ENCODE measurements around the gene COQ8B. TPM values are rescaled to one million over a fixed set of nuclear protein-coding genes. Genes with fewer than 3 reads are reported as not detected.
A peak's percentile ranks its signal among the peaks of the same experiment; 100 is the strongest.

Gene COQ8B
- total RNA-seq, 1 experiment from 2014 or later, result 159 TPM

DNA sequence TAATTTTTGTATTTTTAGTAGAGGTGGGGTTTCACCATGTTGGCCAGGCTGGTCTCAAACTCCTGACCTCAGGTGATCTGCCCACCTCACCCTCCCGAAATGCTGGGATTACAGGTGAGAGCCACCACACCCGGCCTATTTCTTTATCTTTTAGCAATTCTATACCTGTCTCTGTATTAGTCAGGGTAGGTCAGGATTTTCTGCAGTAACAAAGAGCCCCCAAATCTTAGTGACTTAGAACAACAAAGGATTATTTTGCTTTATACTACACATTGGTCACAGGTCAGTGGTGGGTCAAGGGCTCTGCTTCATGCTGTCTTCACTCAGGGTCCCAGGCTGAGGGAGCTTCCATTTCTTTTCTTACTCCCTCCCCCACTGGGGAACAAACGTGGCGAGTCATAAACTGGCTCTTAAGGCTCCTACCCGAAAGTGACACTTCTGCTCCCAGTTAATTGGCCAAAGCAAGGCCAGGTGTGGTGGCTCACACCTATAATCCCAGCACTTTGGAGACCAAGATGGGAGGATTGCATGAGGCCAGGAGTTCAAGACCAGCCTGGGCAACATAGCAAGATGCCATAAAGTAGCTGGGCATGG, 7.1 kb upstream of the COQ8B start:
- in situ Hi-C loops (cut with HindIII; ENCODE audit: low pct_unique_long_range_greater_than_20kb, low sequenced_read_pairs), result no loop called here
- DNase-seq (ENCODE audit: low read depth), result no peak

DNA sequence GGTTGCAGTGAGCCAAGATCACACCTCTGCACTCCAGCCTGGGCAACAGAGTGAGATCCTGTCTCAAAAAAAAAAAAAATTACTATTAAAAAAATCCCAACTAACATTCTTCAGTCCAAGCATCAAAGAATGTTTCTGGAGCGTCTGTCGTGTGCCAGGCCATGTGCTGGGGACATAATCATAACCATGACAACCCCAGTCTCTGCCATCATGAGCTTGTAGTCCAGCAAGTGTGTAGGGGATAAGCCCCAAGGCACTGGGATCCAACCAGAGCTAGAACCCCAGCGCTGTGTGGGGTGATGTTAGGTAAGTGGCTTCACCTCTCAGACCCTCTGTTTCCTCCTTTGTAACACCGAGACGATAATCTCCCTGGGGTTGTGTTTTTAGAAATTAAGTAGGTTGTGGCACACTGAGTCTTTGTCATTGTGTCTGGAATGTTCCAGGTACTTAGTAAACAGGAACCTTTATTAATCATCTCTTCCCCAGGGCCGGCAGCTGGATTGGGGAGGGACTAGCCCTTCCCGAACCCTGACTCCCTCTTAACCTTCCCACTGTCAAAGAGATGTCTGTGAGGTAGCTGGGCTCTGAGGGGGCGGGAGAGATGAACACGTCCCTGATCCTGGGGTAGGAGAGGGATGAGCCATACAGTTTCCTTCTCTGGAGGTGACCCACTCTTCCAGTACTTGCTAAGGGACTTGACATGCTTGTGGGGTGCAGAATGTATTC, 5.4 kb upstream of the COQ8B start:
- in situ Hi-C loops (cut with HindIII; ENCODE audit: low pct_unique_long_range_greater_than_20kb, low sequenced_read_pairs), result no loop called here
- no peak for DNase-seq (ENCODE audit: low read depth)

DNA sequence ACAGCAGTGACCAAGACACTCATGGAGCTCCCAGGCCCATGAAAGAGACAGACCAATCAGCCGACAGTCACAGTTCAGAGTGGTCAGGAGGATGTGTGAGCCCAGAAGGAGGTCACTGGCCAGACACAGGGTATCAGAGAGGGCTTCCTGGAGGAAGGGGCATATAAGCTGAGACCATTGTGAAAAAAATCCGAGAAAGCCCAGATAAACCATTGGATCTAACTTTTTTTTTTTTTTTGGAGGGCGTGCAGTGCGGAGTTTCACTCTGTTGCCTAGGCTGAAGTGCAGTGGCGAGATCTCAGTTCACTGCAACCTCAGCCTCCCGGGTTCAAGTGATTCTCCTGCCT, 4.4 kb upstream of the COQ8B start:
- in situ Hi-C loops (cut with HindIII; ENCODE audit: low pct_unique_long_range_greater_than_20kb, low sequenced_read_pairs), result no loop called here
- no peak for DNase-seq (ENCODE audit: low read depth)

DNA sequence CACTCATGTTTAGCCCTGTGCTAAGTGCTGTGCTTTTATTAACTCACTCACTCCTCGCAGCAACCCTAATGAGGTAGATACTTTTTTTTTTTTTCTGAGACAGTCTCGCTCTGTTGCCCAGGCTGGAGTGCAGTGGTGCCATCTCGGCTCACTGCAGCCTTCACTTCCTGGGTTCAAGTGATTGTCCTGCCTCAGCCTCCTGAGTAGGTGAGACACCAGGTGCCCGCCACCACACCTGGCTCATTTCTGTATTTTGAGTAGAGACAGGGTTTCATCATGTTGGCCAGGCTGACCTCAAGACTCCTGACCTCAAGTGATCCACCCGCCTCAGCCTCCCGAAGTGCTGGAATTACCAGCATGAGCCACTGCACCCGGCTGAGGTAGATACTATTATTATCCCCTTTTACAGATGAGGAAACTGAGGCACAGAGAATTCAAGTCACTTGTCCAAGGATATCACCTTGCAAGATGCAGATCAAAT, 2.8 kb upstream of the COQ8B start:
- DNase-seq (ENCODE audit: low read depth), result no peak
- in situ Hi-C loops (cut with HindIII; ENCODE audit: low pct_unique_long_range_greater_than_20kb, low sequenced_read_pairs), result no loop called here

DNA sequence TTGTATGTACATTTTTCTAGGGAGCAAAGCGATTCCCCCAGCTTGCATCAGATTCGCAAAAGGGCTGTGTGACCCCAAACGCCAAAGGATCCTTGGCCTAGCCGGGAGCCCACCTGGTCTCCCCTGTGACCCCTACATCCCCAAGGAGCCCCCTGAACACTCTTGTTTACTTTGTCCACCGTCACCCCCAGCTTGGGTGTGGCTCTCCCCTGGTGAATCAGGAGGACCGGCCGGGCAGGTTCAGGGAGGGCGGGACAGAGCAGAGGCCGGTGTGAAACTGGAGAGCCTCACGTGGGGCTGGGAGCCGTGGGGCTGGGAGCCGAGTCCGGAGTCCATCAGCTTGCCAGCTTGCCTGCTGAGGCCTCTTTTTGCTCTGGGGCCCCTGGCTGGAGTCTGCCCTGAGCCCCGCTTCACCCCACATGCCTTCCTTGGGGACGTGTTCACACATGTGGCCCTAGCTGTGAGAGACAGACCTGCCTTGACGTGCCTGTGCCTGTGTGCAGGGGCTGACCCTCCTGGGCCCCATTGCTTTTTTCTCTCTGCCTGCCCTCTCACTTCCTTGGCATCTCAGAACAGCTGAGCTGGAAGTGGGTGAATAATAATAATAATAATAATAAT, 2.2 kb upstream of the COQ8B start:
- DNase-seq (ENCODE audit: low read depth), result peak; percentile 73

DNA sequence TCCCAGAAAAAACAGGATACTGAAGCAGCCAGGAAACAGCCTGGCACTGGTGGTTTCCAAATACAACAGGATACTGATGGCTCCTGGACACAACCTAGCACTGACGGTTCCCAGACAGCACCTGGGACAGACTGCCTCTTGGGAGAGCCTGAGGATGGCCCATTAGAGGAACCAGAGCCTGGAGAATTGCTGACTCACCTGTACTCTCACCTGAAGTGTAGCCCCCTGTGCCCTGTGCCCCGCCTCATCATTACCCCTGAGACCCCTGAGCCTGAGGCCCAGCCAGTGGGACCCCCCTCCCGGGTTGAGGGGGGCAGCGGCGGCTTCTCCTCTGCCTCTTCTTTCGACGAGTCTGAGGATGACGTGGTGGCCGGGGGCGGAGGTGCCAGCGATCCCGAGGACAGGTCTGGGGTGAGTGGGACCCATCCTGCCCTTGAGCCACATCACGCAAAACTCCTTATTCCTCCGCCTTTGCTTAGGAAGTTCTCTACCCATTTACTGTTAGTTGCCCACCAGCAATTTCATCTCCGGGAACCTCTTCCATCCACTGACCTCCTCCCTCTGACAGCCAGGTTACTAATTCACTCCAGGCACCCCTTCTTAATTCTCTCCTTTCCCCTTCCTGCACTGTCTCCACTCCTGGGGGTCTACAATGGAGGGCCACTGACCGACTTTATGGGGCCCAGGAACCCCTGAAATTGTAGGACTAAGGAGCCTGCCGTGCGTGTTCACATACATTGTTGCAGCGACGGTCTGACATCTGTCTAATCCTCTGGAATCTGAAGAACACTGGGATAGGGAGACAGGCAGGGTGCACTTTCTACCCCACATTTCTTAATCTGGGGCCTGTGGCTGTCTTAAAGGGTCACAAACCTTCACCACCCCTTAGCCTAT, 1.4 kb upstream of the COQ8B start:
- in situ Hi-C loops (cut with HindIII; ENCODE audit: low pct_unique_long_range_greater_than_20kb, low sequenced_read_pairs), result no loop called here
- DNase-seq (ENCODE audit: low read depth), result peak; percentile 54

More for the DNA sequence above, 2.2 kb upstream of the COQ8B start:
- in situ Hi-C loops (cut with HindIII; ENCODE audit: low pct_unique_long_range_greater_than_20kb, low sequenced_read_pairs), result no loop called here

DNA sequence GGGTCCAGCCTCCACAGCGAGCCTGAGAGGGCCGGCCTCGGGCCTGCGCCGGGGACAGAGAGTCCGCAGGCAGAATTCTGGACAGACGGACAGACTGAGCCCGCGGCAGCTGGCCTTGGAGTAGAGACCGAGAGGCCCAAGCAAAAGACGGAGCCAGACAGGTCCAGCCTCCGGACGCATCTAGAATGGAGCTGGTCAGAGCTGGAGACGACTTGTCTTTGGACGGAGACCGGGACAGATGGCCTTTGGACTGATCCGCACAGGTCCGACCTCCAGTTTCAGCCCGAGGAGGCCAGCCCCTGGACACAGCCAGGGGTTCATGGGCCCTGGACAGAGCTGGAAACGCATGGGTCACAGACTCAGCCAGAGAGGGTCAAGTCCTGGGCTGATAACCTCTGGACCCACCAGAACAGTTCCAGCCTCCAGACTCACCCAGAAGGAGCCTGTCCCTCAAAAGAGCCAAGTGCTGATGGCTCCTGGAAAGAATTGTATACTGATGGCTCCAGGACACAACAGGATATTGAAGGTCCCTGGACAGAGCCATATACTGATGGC, 716 bp upstream of the COQ8B start:
- in situ Hi-C loops (cut with HindIII; ENCODE audit: low pct_unique_long_range_greater_than_20kb, low sequenced_read_pairs), result no loop called here
- peak; percentile 51 for DNase-seq (ENCODE audit: low read depth)

DNA sequence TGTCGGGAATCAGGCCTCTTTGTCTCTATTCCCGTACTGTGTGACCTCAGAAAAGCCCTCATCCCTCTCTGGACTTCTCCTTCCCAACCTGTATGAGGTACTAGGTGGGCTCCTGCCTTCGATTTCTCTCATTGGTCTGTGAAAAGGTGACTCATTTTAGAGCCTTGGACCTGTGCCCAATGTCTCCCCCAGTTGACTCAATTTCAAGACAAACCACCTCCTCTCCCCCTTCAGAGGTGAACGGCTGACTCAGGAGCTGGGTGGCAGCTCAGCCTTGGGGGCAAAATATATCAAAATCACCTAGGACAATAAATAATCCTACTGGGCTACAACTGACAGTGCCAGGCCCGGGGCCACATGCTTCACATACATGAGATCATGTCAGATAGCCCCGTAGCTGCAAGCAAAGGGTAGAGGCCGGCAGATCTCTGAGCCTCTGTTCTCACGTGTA, 630 bp downstream of the COQ8B start:
- DNase-seq (ENCODE audit: low read depth), result peak; percentile 98
- in situ Hi-C loops (cut with HindIII; ENCODE audit: low pct_unique_long_range_greater_than_20kb, low sequenced_read_pairs), result no loop called here

DNA sequence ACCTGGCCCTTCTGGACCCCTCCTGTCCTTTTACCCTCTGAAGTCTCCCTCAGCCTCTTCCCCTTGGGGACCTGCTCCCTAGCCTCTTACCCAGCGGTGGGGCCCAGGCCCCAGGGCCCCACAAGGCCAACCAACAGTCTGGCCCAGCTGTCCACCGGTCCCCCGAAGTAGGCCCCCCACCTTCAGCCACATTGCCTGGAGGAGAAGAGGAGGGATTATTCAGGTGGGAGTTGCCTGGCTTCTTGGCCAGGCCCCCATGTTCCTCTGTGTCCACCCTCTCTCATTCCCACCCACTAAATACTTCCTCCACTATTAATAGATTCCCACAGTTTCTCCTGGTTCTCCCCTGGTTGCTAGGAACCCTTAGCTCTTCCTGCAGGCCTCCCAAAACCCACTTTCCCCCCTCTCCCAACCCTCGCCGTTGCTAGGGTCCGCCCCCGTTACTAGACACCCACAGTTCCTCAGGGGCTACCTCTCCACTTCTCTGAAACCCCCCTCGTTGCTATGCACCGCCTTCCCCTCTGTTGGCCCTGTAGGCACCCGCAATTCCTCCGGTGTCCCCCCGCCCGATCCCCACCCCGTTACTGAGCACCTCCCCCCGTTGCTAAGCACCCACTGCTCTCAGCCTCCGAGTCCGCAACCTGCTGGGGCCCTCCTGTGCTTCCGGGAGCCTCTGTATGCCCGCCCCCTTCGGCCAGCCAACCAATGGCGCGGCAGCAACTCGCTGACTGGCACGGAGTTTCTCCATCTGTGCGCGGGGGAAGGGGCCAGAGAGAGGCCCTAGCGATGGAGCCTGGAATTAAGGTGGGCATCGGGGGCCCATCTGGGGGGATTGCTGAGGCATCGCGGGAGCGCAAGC, 2.0 kb downstream of the COQ8B start:
- DNase-seq (ENCODE audit: low read depth), result peak; percentile 95
- in situ Hi-C loops (cut with HindIII; ENCODE audit: low pct_unique_long_range_greater_than_20kb, low sequenced_read_pairs), result no loop called here

DNA sequence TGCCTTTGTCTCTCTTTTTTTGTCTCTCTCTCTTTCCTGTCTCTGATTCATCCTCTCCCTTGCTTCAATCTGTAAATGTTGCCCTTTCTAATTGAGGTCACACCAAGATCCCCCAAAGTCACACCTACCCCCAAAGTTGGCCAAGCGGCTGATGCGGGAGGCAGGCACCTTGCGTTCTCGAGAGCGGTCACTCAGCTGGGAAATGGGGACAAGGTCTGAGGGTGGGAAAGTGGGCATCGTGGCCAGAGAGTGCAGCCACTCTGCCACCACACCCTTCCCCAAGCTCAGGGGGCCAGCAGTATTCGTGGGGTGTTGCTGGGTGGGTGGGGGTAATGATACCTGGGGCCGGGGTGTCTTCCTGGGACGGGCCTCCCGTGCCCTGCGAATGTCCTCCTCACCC, 2.7 kb downstream of the COQ8B start:
- DNase-seq (ENCODE audit: low read depth), result no peak
- in situ Hi-C loops (cut with HindIII; ENCODE audit: low pct_unique_long_range_greater_than_20kb, low sequenced_read_pairs), result no loop called here

DNA sequence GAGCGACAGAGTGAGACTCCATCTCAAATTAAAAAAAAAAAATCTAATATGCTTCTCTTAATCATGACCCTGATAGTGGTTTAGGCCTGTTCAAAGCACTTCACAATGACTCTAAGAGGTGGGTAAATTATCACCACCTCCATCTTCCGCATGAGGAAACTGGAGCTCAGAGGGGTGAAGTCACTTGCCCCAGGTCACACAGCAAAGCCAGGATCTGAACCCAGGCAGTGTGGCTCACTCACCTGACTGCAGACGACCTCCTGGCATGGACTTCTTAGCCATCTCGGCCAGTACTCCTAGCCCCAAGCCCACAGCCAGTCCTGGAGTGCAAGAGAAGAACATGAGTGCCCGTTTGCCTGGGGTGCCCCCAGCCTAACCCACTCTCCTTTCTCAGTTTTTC, 6.9 kb downstream of the COQ8B start:
- in situ Hi-C loops (cut with HindIII; ENCODE audit: low pct_unique_long_range_greater_than_20kb, low sequenced_read_pairs), result no loop called here
- DNase-seq (ENCODE audit: low read depth), result no peak

DNA sequence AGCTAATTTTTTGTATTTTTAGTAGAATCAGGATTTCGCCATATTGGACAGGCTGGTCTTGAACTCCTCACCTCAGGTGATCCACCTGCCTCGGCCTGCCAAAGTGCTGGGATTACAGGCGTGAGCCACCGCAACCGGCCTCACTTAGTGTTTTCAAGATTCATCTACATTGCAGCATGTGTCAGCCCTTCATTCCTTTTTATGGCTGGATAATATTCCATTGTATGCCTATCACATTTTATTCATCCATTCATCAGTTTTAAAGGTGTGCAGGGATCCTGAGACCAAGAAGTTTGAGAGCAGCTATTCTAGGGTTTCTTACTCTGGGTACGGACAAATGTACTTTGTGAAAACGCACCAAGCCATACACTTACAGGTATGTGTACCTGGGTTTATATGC, 9.1 kb downstream of the COQ8B start:
- no peak for DNase-seq (ENCODE audit: low read depth)
- in situ Hi-C loops (cut with HindIII; ENCODE audit: low pct_unique_long_range_greater_than_20kb, low sequenced_read_pairs), result no loop called here

DNA sequence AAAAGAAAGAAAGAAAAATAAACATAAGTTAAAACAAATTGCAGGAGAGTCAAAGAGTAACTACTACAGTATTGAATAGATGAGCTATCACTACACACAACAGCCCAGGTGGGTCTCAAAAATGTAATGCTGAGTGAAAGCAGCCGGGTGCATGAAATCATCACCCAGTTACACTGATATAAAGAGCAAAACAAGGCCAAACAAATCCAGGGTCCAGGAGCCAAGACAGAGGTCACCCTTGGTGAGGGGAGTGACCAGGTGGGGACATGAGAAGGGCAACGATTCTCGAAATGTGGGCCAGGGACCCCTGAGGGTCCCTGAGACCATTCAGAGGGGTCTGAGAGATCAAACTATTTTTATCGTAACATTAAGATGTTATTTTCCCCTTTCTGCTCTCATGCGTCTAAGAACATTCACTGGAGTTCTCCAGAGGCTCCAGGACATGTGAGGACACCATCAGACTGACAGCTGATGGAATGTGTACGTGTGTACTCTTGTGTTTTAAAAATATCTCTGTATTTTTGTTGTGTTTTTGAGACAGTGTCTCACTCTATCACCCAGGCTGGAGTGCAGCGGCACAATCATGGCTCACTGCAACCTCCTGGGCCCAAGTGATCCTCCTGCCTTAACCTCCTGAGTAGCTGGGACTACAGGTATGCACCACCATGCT, 10.6 kb downstream of the COQ8B start:
- in situ Hi-C loops (cut with HindIII; ENCODE audit: low pct_unique_long_range_greater_than_20kb, low sequenced_read_pairs), result no loop called here

DNA sequence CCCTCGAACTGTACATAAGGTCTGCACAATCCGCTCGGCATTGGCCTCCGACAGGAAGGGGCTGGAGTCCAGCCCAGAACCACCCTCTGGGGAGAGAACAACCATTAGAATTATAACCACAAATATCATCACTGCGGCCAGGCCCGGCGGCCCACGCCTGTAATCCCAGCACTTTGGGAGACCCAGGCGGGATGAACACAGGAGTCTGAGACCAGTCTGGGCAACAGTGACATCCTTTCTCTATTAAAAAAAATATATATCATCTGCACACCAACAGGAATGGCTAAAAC, 11.4 kb downstream of the COQ8B start:
- in situ Hi-C loops (cut with HindIII; ENCODE audit: low pct_unique_long_range_greater_than_20kb, low sequenced_read_pairs), result no loop called here
- no peak for DNase-seq (ENCODE audit: low read depth)

More for the DNA sequence above, 10.6 kb downstream of the COQ8B start:
- DNase-seq (ENCODE audit: low read depth), result peak; percentile 36

DNA sequence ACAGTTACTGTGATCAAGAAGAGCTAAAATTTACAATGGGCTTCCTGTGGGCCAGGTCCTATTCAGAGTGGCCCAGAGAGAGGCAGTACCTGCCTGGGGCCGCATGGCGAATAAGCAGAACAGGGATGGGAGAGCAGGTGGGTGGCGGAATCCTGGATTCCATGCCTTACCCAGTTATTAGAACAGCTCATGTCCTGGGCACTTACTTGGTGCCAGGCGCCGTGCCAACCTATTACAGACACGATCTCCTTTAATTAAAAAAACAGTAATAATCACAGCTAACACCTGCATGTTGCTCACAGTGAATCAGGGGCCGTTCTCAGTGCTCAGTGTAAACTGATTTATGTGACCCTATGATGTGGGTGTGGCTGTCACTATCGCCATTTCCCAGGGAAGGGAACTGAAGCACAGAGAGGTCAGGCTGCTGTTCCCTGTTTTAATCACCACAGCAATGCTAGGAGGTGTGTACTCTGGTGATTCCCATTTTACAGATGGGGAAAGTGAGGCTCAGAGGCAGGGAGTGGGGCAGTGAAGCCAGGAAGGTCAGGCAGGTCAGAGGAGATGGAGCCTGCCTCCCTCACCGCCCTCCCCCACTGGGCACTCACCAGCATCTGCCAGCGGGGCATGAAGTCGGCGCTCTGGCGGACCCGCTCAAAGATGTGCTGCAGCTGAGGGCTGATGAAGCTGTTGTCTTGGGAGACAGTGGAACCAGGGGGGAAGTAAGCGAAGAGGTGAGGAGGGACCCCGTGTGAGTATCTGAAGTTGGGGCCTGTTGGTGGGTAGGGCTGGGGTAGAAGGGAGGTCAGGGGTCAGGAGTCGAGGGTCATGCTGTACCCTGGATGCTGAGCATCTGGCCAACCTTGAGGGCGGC, 12.0 kb downstream of the COQ8B start:
- in situ Hi-C loops (cut with HindIII; ENCODE audit: low pct_unique_long_range_greater_than_20kb, low sequenced_read_pairs), result no loop called here
- DNase-seq (ENCODE audit: low read depth), result no peak

DNA sequence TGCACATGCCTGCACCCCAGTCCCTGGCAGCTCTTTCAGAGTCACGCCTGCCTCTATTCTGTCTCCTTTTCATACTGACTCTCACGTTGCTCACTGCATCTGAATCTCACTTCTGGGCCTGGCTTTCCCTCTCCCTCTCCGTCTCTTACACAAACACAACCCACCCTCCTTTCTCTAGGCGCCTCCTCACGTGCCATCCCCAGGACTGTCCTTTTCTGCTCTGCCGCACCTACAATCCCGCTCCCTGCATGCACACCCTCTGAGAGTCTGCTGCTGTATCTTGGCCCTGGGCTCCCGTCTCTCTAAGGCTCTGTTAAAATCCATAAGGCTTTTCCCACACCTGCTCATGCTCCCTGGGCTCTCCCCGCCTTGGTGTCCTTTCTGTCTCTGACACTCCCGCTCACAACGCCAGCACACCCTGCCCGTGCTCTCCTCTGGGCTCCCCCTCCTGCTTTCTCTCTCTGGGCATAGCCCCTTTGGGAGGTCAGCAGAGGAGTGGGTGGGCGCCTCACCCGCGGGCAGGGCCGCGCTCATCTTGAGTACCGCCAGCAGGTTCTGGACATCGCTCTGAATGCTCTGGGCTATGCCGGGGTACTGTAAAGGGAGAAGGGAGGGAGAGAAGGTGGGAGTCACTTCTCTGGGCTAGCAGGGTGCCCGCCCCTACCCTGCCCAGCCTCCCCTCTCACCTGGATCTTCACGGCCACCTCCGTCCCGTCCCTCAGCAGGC, 13.5 kb downstream of the COQ8B start:
- in situ Hi-C loops (cut with HindIII; ENCODE audit: low pct_unique_long_range_greater_than_20kb, low sequenced_read_pairs), result no loop called here
- no peak for DNase-seq (ENCODE audit: low read depth)

Data from Caki2 (cell line).